Cortex of kidney (tissue), 1 donor: ENCODE data around the gene NR1H4.
"Not testable (repeated sequence)": the region's sequence is repeated elsewhere in the genome, so short reads cannot be mapped to it uniquely, and the experiment has no call there.

ENCODE experiments used
- DNase-seq: peaks from one replicate; lab custom pipeline; 2025; lab: John Stamatoyannopoulos, UW

NR1H4 gene

DNA sequence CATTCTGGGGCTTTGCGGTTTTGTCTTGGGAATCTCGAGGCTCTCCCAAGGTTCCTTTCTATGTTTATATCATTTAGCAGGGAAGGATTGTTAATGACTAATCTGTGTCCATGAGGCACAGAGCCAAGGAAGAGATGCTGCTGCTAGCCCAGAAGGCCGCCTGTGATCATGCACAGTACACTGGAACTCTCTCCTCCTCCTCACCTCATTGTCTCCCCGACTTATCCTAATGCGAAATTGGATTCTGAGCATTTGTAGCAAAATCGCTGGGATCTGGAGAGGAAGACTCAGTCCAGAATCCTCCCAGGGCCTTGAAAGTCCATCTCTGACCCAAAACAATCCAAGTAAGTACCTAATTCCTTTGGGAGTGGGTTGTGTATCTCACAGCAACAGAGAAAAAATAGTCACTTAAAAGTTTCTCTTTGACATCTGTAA, at the start of gene NR1H4:
NR1H4 (plus strand) TSS at position 151 of the 435 bp plus-strand sequence. CDS start 19,458 bp downstream, outside the sequence.
- no peak for DNase-seq

- DNase-seq, result no peak
These were observed 47.5 kb upstream of the NR1H4 start for GRCh38 chr12:100426145-100426544.

GRCh38 chr12:100427078-100427477, 46.6 kb upstream of the NR1H4 start:
- no peak for DNase-seq

GRCh38 chr12:100430251-100430650, 43.4 kb upstream of the NR1H4 start:
- DNase-seq, result not testable (repeated sequence)

GRCh38 chr12:100433701-100434100, 40.0 kb upstream of the NR1H4 start:
- no peak for DNase-seq

- no peak for DNase-seq
These were observed 39.5 kb upstream of the NR1H4 start for GRCh38 chr12:100434177-100434576.

DNA sequence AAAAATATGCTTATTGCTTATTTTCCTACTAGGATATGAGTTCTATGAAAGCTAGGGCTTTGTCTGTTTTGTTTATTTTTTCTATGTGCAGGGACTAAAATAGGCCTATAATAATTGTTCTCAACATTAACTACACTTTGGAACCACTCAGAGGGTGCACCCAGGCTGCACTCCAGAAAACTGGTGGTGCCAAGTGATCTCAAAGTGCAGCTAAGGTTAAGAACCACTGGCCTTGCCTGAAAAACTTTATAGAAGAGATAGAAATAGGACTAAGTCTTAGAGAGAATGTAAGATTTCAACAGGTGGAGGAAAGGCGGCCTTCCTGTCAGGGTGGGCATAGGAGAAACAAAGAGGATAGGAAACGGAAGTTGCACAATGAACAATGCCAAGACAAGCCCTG, 37.7 kb upstream of the NR1H4 start:
- DNase-seq, result no peak

DNA sequence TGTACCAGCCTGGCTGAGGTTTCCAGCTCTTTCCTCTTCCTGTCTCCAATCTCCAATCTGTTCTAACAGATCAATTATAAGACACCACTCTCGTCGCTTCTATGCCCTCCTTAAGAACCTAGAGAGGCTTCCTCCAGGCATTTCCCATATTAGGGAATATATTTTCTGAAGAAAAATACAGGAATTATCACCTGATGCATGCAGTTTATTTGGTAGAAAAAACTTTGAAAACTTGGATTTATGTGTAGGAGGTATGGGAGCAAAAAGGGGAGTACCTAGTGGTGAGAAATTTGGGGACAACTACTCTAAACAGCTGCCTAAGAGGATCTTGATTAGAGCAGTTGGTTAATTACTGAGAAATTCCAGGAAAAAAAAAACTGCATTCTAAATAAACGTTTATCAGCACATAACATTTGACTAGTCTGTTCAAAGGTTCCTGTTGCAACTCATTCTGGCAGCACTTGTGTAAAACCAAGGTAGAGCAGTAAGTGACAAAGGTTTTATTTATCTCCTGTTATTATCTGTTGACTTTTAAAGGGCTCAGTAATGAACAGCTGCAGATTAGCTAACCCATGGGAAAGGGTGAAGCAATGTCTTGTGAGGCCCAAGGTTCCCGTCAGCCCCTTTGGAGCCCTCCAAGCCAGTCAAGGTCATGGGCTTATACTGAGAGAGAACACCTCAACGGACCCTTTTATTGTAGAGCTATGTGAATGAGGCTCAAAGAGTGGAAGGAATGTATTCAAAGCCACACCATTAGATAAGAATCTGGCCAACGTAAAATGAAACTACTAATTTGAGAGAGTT, 36.4 kb upstream of the NR1H4 start:
- no peak for DNase-seq

GRCh38 chr12:100439797-100440196, 33.9 kb upstream of the NR1H4 start:
- DNase-seq, result no peak

DNA sequence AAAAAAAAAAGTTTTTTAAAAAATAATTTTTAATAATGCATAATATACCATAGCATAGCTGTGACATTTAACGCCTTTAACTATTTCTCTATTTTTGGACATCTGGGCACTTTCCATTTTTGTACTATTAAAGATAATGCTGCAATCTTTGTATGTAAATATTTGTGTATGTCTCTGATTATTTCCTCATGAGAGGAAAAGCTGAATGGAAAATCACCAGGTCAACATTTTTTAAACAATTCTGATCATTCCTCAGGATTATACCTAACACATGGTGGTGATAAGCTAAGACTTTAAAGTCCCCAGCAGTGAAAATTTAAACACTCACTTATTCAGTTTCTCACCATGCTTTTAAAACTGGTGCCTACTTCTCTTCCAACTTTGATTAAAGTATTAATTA, 31.3 kb upstream of the NR1H4 start:
- no peak for DNase-seq

- DNase-seq, result no peak
These were observed 30.2 kb upstream of the NR1H4 start for GRCh38 chr12:100443434-100443833.

- DNase-seq, result no peak
These were observed 28.6 kb upstream of the NR1H4 start for GRCh38 chr12:100445081-100445481.

- no peak for DNase-seq
These were observed 26.3 kb upstream of the NR1H4 start for GRCh38 chr12:100447381-100447780.

- DNase-seq, result no peak
These were observed 25.0 kb upstream of the NR1H4 start for GRCh38 chr12:100448656-100449055.

DNA sequence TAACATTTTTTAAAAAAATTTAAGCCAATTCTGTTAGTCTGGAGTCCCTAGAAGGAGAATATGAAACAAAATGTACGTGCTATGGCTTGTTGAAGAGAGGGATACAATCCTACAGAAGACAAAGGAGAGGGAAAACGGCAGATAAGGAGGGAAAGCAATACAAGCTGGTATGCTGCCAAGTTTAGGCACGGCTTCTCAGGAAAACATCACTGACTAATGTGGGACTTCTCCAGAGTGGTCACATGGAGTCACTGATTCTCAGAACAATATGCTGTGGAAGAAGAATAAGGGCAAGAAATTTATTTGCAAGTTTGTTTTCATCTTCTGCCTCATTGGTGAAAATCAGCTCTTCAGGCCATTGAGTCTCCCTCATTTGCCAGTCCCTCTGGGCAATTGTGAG, 22.9 kb upstream of the NR1H4 start:
- no peak for DNase-seq

DNA sequence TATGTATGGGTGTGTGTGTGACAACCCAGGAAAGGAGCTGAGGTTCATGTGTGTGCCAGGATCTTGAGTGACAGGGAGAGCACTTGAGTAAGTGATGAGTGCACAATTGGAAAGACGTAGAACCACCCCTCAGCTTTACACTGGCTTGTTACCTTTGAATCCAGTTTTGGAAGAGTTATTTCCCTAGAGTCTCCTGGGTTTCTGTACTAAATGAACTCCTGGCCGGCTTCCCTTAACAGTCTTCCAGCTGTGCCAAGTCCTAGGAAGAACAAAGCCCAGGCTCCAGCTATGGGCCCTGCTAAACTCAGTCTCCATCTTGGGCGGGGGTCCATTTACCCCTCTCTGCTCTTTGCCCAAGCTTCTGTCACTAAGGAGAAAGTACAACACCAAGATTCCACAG, 19.7 kb upstream of the NR1H4 start:
- DNase-seq, result no peak

- no peak for DNase-seq
These were observed 17.8 kb upstream of the NR1H4 start for GRCh38 chr12:100455896-100456295.

DNA sequence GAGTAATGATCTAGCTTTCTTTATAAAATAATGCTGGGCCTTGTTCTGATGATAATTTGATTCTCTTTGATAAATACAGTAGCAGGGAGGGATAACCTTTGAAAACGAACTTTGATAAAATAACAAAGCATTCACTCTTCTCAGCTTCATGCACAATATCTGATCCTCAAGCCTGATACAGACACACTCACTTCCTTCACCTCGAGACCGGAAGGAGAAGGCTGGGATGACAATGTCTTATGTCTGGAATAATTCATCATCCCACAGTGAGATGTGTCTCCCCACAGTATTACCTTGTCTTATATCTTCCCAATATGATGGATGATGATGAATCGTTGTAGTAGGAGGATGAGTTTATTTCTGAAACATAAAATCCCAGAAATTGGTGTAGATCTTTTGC, 15.5 kb upstream of the NR1H4 start:
- DNase-seq, result no peak

GRCh38 chr12:100460702-100461101, 13.0 kb upstream of the NR1H4 start:
- DNase-seq, result no peak

DNA sequence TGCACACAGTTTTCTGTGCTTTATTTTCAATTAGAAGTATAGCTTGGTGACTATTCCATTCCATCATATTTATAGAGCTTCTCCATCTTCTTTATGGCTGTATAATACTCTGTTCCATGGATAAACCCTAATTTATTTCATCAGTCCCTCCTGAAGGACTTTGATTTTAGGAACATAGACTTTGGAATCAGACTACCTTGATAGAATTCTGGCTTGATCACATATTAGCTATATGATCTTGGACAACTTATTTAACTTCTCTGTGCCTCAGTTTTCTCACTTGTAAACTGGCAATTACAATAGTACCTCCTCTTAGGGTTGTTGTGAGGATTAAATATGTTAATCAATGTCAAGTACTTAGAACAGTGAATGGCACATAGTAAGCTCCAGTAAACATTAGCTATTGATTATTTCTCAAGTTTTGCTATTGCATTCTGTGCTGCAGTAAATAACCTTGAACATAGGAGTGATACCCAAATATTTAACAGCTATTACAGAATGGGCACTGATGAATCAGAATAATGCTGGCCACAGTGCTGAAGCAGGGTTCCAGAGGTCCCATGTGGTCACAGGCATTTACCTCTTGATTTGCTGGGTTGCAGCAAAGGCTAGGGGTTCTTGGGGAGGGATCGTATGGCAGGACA, 12.2 kb upstream of the NR1H4 start:
- DNase-seq, result no peak

GRCh38 chr12:100463661-100464060, 10.0 kb upstream of the NR1H4 start:
- DNase-seq, result no peak

- DNase-seq, result no peak
These were observed 9.1 kb upstream of the NR1H4 start for GRCh38 chr12:100464529-100464928.

DNA sequence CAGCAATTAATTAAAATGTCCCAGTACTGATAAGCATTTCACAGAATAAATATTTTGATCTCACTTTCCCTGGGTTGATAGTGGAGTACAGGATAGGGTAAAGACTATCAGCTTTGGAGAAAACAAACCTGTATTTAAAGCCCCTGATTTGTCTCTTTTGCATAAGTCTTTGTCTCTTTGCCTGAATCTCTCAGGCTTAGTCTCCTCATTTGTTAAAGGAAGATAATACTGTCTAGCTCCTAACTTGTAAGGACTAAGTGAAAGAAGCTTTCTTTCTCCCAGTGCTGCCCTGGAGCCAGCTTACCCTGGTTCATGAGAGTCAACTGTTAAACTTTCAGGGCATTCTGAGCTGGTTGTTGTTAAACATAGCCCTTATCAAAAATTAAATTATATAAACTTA, 5.5 kb upstream of the NR1H4 start:
- no peak for DNase-seq

DNA sequence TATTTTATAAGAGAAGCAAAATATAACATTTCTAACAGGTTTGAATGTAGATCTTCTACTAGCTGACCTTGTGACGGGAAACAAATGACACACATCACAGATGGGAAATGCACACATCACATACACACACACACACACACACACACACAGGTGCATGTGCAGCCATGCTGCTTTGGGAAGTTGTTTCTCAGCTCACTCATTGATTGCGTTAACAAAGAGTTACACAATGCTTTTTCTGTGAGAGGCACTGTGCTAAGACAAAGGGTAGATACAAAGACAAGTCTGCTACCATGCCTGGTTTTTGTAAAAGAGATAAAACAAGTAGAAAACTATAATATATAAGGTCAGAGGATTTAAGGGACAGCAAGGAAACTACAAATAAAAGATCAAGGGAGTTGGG, 1.3 kb upstream of the NR1H4 start:
- no peak for DNase-seq
